ENCODE data around the gene SLU7.

The SLU7 gene

GRCh38 chr5:160371294-160371693 lies 47.6 kb downstream of the SLU7 start:
- no peak for DNase-seq (ENCODE audit: low read depth, low spot score)
- in situ Hi-C loops (cut with HindIII; ENCODE audit: low sequenced_read_pairs), result no loop called here
- no peak for TF ChIP-seq CTCF (IDR thresholded peaks at IDR 0.05; ENCODE audit: low read depth, low read length)
- no peak overlapping the region for H3K4me3 ChIP-seq (ENCODE audit: low read depth, low read length)

GRCh38 chr5:160370713-160371034 lies 48.2 kb downstream of the SLU7 start:
- peak overlapping the region; percentile 53 for H3K4me3 ChIP-seq (ENCODE audit: low read depth, low read length)
- TF ChIP-seq CTCF (IDR thresholded peaks at IDR 0.05; ENCODE audit: low read depth, low read length), result no peak
- DNase-seq (ENCODE audit: low read depth, low spot score), result no peak
- in situ Hi-C loops (cut with HindIII; ENCODE audit: low sequenced_read_pairs), result no loop called here

- TF ChIP-seq CTCF (IDR thresholded peaks at IDR 0.05; ENCODE audit: low read depth, low read length), result no peak
- H3K4me3 ChIP-seq (ENCODE audit: low read depth, low read length), result peak within 1 kb of the TSS; percentile 53
- peak; percentile 66 for DNase-seq (ENCODE audit: low read depth, low spot score)
- in situ Hi-C loops (cut with HindIII; ENCODE audit: low sequenced_read_pairs), result no loop called here
These were observed 48.7 kb downstream of the SLU7 start, which contains the start of gene C1QTNF2 for GRCh38 chr5:160369990-160370712. TSS of gene C1QTNF2 (minus strand) at chr5:160370626. CDS start at chr5:160355011, 15,615 bp downstream.

GRCh38 chr5:160367885-160368284 lies 51.0 kb downstream of the SLU7 start:
- no peak for TF ChIP-seq CTCF (IDR thresholded peaks at IDR 0.05; ENCODE audit: low read depth, low read length)
- in situ Hi-C loops (cut with HindIII; ENCODE audit: low sequenced_read_pairs), result no loop called here
- no peak for DNase-seq (ENCODE audit: low read depth, low spot score)

GRCh38 chr5:160367261-160367660 lies 51.6 kb downstream of the SLU7 start:
- in situ Hi-C loops (cut with HindIII; ENCODE audit: low sequenced_read_pairs), result no loop called here
- H3K4me3 ChIP-seq (ENCODE audit: low read depth, low read length), result no peak overlapping the region
- no peak for DNase-seq (ENCODE audit: low read depth, low spot score)
- TF ChIP-seq CTCF (IDR thresholded peaks at IDR 0.05; ENCODE audit: low read depth, low read length), result no peak

More at GRCh38 chr5:160367885-160368284, 51.0 kb downstream of the SLU7 start:
- no peak overlapping the region for H3K4me3 ChIP-seq (ENCODE audit: low read depth, low read length)

- DNase-seq (ENCODE audit: low read depth, low spot score), result no peak
- H3K4me3 ChIP-seq (ENCODE audit: low read depth, low read length), result no peak overlapping the region
- no peak for TF ChIP-seq CTCF (IDR thresholded peaks at IDR 0.05; ENCODE audit: low read depth, low read length)
- in situ Hi-C loops (cut with HindIII; ENCODE audit: low sequenced_read_pairs), result no loop called here
These were observed 52.7 kb downstream of the SLU7 start for GRCh38 chr5:160366230-160366629.

Data from astrocyte of the spinal cord (primary cell).